RWPE2 (cell line): Measurements from ENCODE around the gene SERPINC1.
"Not testable (repeated sequence)": the region's sequence is repeated elsewhere in the genome, so short reads cannot be mapped to it uniquely, and the experiment has no call there.

Experiments
- ATAC-seq: fragments of 200-7000 bp; cut with Tn5 transposase; 3 replicates; pipeline ENCODE4 v1.9.1; 2021; ENCODE audit warnings: low read depth
- DNase-seq: peaks from one replicate; pipeline ENCODE4 v3.0.0-alpha.2; 2020; ENCODE audit warnings: low spot score
- H3K27ac ChIP-seq: fragments of 450-650 bp; 2 replicates; pipeline ENCODE4 v1.5.1; 2017; ENCODE audit warnings: mild to moderate bottlenecking; ENCODE audit not compliant: poor library complexity, severe bottlenecking
- H3K27me3 ChIP-seq: fragments of 250-450 bp; sonication (Bioruptor Pico); 2 replicates; pipeline ENCODE4 v1.5.1; 2021; ENCODE audit warnings: mild to moderate bottlenecking, moderate library complexity; ENCODE audit not compliant: insufficient read depth, poor library complexity, severe bottlenecking
- H3K36me3 ChIP-seq: fragments of 250-450 bp; sonication (Bioruptor Pico); 2 replicates; pipeline ENCODE4 v1.5.1; 2020; ENCODE audit warnings: low read depth, mild to moderate bottlenecking, moderate library complexity
- H3K4me1 ChIP-seq: fragments of 250-450 bp; sonication (Bioruptor Pico); 2 replicates; pipeline ENCODE4 v1.5.1; 2021; ENCODE audit warnings: mild to moderate bottlenecking, moderate library complexity; ENCODE audit not compliant: insufficient read depth, poor library complexity, severe bottlenecking
- H3K4me3 ChIP-seq: fragments of 250-450 bp; sonication (Bioruptor Pico); 2 replicates; pipeline ENCODE4 v1.5.1; 2021; ENCODE audit warnings: mild to moderate bottlenecking, moderate library complexity; ENCODE audit not compliant: severe bottlenecking
- H3K9me3 ChIP-seq: fragments of 250-450 bp; sonication (Bioruptor Pico); 2 replicates; pipeline ENCODE4 v1.5.1; 2021; ENCODE audit warnings: mild to moderate bottlenecking, moderate library complexity; ENCODE audit not compliant: severe bottlenecking
- TF ChIP-seq, protein P1 (sequence below): fragments of 450-650 bp; IDR thresholded peaks from one replicate; pipeline ENCODE4 v1.5.1; 2017; ENCODE audit warnings: mild to moderate bottlenecking, moderate library complexity; ENCODE audit not compliant: poor library complexity, severe bottlenecking

The SERPINC1 gene

DNA sequence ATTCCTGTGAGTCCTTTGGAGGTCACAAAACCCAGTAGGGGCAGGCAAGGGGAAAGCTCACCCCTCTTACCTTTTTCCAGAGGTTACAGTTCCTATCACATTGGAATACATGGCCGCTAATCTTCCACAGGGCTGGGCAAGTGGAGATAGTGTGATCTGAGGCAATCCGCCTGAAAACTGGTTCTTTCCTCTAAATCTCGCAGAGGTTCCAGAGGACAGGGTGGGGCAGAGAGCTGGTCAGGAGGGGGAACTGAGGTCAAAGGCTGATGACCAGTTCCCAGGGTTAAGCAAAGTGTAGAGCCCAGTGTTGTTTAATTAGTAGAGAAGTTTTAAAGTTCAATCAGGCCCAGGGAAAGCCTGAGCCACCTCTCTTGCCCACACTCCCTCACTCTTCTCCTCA lies at the start of gene SERPINC1:
SERPINC1 (minus strand) TSS at position 179 of the 400 bp plus-strand sequence; CDS start at position 111, 68 bp downstream.
- no peaks in the 10 kb centered on the region for H3K4me1 ChIP-seq
- no peaks in the 10 kb centered on the region for H3K36me3 ChIP-seq
- H3K9me3 ChIP-seq: no peaks in the 10 kb centered on the region
- ATAC-seq (no peak), DNase-seq (no peak)
- TF ChIP-seq, protein P1, sequence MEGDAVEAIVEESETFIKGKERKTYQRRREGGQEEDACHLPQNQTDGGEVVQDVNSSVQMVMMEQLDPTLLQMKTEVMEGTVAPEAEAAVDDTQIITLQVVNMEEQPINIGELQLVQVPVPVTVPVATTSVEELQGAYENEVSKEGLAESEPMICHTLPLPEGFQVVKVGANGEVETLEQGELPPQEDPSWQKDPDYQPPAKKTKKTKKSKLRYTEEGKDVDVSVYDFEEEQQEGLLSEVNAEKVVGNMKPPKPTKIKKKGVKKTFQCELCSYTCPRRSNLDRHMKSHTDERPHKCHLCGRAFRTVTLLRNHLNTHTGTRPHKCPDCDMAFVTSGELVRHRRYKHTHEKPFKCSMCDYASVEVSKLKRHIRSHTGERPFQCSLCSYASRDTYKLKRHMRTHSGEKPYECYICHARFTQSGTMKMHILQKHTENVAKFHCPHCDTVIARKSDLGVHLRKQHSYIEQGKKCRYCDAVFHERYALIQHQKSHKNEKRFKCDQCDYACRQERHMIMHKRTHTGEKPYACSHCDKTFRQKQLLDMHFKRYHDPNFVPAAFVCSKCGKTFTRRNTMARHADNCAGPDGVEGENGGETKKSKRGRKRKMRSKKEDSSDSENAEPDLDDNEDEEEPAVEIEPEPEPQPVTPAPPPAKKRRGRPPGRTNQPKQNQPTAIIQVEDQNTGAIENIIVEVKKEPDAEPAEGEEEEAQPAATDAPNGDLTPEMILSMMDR: no peak
- H3K27me3 ChIP-seq: no peaks in the 10 kb centered on the region
- no peak within 1 kb of the TSS for H3K4me3 ChIP-seq
- no peak within 1 kb of the TSS for H3K27ac ChIP-seq

DNA sequence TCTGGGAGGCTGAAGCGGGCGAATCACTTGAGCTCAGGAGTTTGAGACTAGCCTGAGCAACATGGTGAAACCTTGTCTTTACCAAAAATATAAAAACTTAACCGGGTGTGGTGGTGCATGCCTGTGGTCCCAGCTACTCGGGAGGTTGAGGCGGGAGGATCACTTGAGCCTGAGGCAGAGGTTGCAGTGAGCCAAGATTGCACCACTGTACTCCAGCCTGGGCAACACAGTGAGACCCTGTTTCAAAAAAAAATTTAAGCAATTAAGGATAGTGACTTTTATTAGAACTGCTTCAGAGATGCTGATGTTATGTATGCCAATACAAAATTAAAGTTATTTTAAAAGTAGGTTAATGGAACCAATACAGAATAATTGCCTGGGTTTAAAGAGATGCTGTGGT lies 48.8 kb upstream of the SERPINC1 start:
- not testable (repeated sequence) for H3K9me3 ChIP-seq, ATAC-seq, DNase-seq, H3K27me3 ChIP-seq, H3K4me3 ChIP-seq, H3K4me1 ChIP-seq, H3K27ac ChIP-seq
- H3K36me3 ChIP-seq: peaks cover 77% of the 10 kb centered on the region

DNA sequence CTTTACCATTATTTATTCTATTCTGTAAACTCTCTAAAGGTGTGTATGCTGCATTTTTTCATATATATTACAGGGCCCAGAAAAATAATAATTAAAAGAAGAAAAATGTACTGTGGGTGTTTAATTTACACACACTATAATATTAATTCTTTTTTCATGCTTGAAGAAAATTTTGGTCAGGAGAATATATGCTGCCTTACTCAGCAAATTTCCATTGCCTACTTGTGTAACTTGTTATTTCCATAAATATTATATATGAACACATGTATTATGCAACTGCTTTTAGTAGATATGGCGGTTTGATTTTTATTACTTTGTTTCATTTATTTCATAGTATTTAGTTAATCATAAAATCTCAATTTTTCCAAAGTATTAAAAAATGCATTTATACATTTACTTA lies 46.4 kb upstream of the SERPINC1 start:
- Histone ChIP-seq H3K27me3 (no peaks in the 10 kb centered on the region), H3K4me3 (no peak overlapping the region), H3K27ac (no peak overlapping the region), H3K4me1 (no peaks in the 10 kb centered on the region), H3K9me3 (no peaks in the 10 kb centered on the region), H3K36me3 (peaks cover 77% of the 10 kb centered on the region)
- ATAC-seq: no peak
- DNase-seq: no peak
- TF ChIP-seq, protein P1: no peak

DNA sequence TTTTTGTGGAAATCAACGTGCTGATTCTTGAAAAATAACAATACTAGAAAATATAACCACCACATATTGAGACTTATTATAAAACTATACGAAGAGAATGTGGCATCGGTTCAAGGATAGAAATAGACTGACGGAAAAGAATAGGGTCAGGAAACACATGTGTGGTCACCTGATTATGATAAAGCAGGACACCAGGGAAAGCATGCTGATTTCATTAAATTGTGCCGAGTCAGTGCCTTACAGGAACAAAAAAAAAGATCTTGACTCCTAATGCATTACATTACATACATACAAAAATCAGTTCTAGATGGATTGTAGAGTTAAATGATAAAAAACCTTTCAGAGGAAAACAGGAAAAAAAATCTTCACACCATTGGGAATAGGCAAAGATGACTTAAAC lies 43.5 kb upstream of the SERPINC1 start:
- peaks cover 86% of the 10 kb centered on the region for H3K36me3 ChIP-seq

DNA sequence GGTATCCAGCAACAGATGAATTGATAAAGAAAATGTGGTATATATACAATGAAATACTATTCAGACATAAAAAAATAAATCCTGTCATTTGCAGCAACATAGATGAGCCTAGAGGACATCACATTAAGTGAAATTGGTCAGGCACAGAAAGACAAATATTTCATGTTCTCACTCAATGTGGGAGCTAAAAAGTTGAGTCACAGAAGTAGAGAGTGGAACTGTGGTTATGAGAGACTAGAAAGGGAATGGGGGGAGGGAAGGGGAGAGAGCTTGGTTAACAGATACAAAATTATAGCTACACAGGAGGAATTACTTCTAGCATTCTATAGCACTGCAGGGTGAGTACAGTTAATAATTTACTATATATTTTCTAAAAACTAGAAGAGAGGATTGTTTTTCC lies 37.1 kb upstream of the SERPINC1 start:
- no peak for DNase-seq
- H3K4me1 ChIP-seq: no peaks in the 10 kb centered on the region
- H3K4me3 ChIP-seq: no peak overlapping the region
- TF ChIP-seq, protein P1: no peak
- no peaks in the 10 kb centered on the region for H3K9me3 ChIP-seq
- no peaks in the 10 kb centered on the region for H3K27me3 ChIP-seq
- ATAC-seq: no peak
- peaks cover 69% of the 10 kb centered on the region for H3K36me3 ChIP-seq
- H3K27ac ChIP-seq: no peak overlapping the region

More for the DNA sequence above, 43.5 kb upstream of the SERPINC1 start:
- H3K4me1 ChIP-seq: no peaks in the 10 kb centered on the region
- no peaks in the 10 kb centered on the region for H3K9me3 ChIP-seq
- TF ChIP-seq, protein P1: no peak
- no peak overlapping the region for H3K27ac ChIP-seq
- no peak overlapping the region for H3K4me3 ChIP-seq
- no peaks in the 10 kb centered on the region for H3K27me3 ChIP-seq
- no peak for ATAC-seq
- DNase-seq: no peak
